Measurements from ENCODE around the gene TBK1.

GRCh38 chr12:64526859-64527258 lies 74.9 kb downstream of the TBK1 start:
- TF ChIP-seq CTCF (IDR thresholded peaks at IDR 0.05) = no peak
- TF ChIP-seq POLR2A (IDR thresholded peaks at IDR 0.05) = no peak

Data from breast epithelium (tissue), 3 donors.